ENCODE results near the gene OSTF1. TPM values are rescaled to one million over a fixed set of nuclear protein-coding genes. Genes with fewer than 3 reads are reported as not detected.

The OSTF1 gene
- total RNA-seq, 1 experiment from 2014 or later, result 17.8 TPM

GRCh38 chr9:75139201-75139600, 50.9 kb downstream of the OSTF1 start (continued):
- no peak for TF ChIP-seq SOX15 (CRISPR knock-in tag; IDR thresholded peaks at IDR 0.05)
- no peak for TF ChIP-seq ZBTB21 (CRISPR knock-in tag; IDR thresholded peaks at IDR 0.05; ENCODE audit: borderline replicate concordance)
- TF ChIP-seq ZNF423 (CRISPR knock-in tag; IDR thresholded peaks at IDR 0.05), result no peak
- no peak for TF ChIP-seq ZNF281 (CRISPR knock-in tag; IDR thresholded peaks at IDR 0.05)
- no peak for TF ChIP-seq NFE2L1 (CRISPR knock-in tag; IDR thresholded peaks at IDR 0.05)

GRCh38 chr9:75140261-75140660, 51.9 kb downstream of the OSTF1 start:
- ATAC-seq (no peak), DNase-seq (ENCODE audit: low spot score) (no peak)
- POLR2A ChIA-PET, result no interaction called here
- Mint-ChIP-seq H3K4me1 (no peaks in the 10 kb centered on the region), H3K36me3 (peaks cover 24% of the 10 kb centered on the region), H3K27ac (no peak overlapping the region), H3K27me3 (ENCODE audit: low read depth) (no peaks in the 10 kb centered on the region), H3K4me3 (no peak overlapping the region), H3K9me3 (peaks cover 20% of the 10 kb centered on the region)
- CTCF ChIA-PET, result no interaction called here
- TF ChIP-seq NR1H2 (CRISPR knock-in tag; IDR thresholded peaks at IDR 0.05), result no peak
- no peak for TF ChIP-seq SOX15 (CRISPR knock-in tag; IDR thresholded peaks at IDR 0.05)
- TF ChIP-seq OVOL2 (CRISPR knock-in tag; IDR thresholded peaks at IDR 0.05; ENCODE audit: borderline replicate concordance), result no peak
- TF ChIP-seq E2F1 (CRISPR knock-in tag; IDR thresholded peaks at IDR 0.05), result no peak
- no peak for TF ChIP-seq ERG (CRISPR knock-in tag; IDR thresholded peaks at IDR 0.05)
- TF ChIP-seq TP53 (CRISPR knock-in tag; IDR thresholded peaks at IDR 0.05), result no peak
- TF ChIP-seq ZNF138 (CRISPR knock-in tag; conservative IDR thresholded peaks at IDR 0.05), result no peak
- TF ChIP-seq CREB1 (CRISPR knock-in tag; IDR thresholded peaks at IDR 0.05), result no peak
- no peak for TF ChIP-seq IRF2 (CRISPR knock-in tag; IDR thresholded peaks at IDR 0.05; ENCODE audit: borderline replicate concordance, low read depth)
- no peak for TF ChIP-seq IRF1 (CRISPR knock-in tag; IDR thresholded peaks at IDR 0.05)
- no peak for TF ChIP-seq ZNF416 (CRISPR knock-in tag; IDR thresholded peaks at IDR 0.05)
- TF ChIP-seq ZNF512 (CRISPR knock-in tag; IDR thresholded peaks at IDR 0.05; ENCODE audit: borderline replicate concordance), result no peak
- no peak for TF ChIP-seq TEAD1 (CRISPR knock-in tag; IDR thresholded peaks at IDR 0.05)
- no peak for TF ChIP-seq HMGXB4 (CRISPR knock-in tag; IDR thresholded peaks at IDR 0.05)
- TF ChIP-seq EMX1 (CRISPR knock-in tag; IDR thresholded peaks at IDR 0.05), result no peak
- TF ChIP-seq ZNF263 (CRISPR knock-in tag; IDR thresholded peaks at IDR 0.05; ENCODE audit: low read depth), result no peak
- TF ChIP-seq ZNF317 (CRISPR knock-in tag; IDR thresholded peaks at IDR 0.05; ENCODE audit: borderline replicate concordance, low read depth), result no peak
- TF ChIP-seq FOXJ3 (CRISPR knock-in tag; IDR thresholded peaks at IDR 0.05; ENCODE audit: borderline replicate concordance), result no peak
- TF ChIP-seq NFE2L1 (CRISPR knock-in tag; IDR thresholded peaks at IDR 0.05), result no peak
- no peak for TF ChIP-seq ATF6 (CRISPR knock-in tag; IDR thresholded peaks at IDR 0.05)

Data from WTC11 (cell line).